Activated naive CD4-positive, alpha-beta T cell treated with anti-CD3 and anti-CD28 coated beads, Interleukin-2, amount 50 U/mL, for 24 hours (primary cell): Measurements from ENCODE around the gene PTK6.

Experiments
- H3K27ac Mint-ChIP-seq: one replicate; pipeline ENCODE4 v1.8.0; 2021; ENCODE audit warnings: mild to moderate bottlenecking, mixed read lengths
- H3K27me3 Mint-ChIP-seq: one replicate; pipeline ENCODE4 v1.8.0; 2021; ENCODE audit warnings: mixed read lengths
- H3K36me3 Mint-ChIP-seq: one replicate; pipeline ENCODE4 v1.8.0; 2021; ENCODE audit warnings: mixed read lengths
- H3K4me1 Mint-ChIP-seq: one replicate; pipeline ENCODE4 v1.8.0; 2021; ENCODE audit warnings: mixed read lengths
- H3K4me3 Mint-ChIP-seq: one replicate; pipeline ENCODE4 v1.8.0; 2021; ENCODE audit warnings: mild to moderate bottlenecking, mixed read lengths
- H3K9me3 Mint-ChIP-seq: one replicate; pipeline ENCODE4 v1.8.0; 2021; ENCODE audit warnings: mixed read lengths

PTK6 gene

GRCh38 chr20:63532449-63532971, 4.7 kb downstream of the PTK6 start:
- Mint-ChIP-seq H3K4me3 (no peak overlapping the region), H3K4me1 (peaks cover 6% of the 10 kb centered on the region), H3K36me3 (no peaks in the 10 kb centered on the region), H3K27me3 (no peaks in the 10 kb centered on the region), H3K27ac (no peak overlapping the region), H3K9me3 (no peaks in the 10 kb centered on the region)

- Mint-ChIP-seq H3K27me3 (no peaks in the 10 kb centered on the region), H3K36me3 (no peaks in the 10 kb centered on the region), H3K4me1 (peaks cover 4% of the 10 kb centered on the region), H3K27ac (no peak overlapping the region), H3K9me3 (no peaks in the 10 kb centered on the region), H3K4me3 (no peak overlapping the region)
These were observed 5.3 kb downstream of the PTK6 start for GRCh38 chr20:63531686-63532448.

- Mint-ChIP-seq H3K4me1 (peaks cover 3% of the 10 kb centered on the region), H3K27me3 (no peaks in the 10 kb centered on the region), H3K36me3 (no peaks in the 10 kb centered on the region), H3K9me3 (no peaks in the 10 kb centered on the region), H3K4me3 (no peak overlapping the region), H3K27ac (no peak overlapping the region)
These were observed 6.4 kb downstream of the PTK6 start for GRCh38 chr20:63530788-63531160.

- no peaks in the 10 kb centered on the region for H3K27me3 Mint-ChIP-seq
- H3K4me1 Mint-ChIP-seq: peaks cover 3% of the 10 kb centered on the region
- no peak overlapping the region for H3K27ac Mint-ChIP-seq
- no peak overlapping the region for H3K4me3 Mint-ChIP-seq
- no peaks in the 10 kb centered on the region for H3K36me3 Mint-ChIP-seq
- no peaks in the 10 kb centered on the region for H3K9me3 Mint-ChIP-seq
These were observed 7.1 kb downstream of the PTK6 start for GRCh38 chr20:63529861-63530787.

- no peak overlapping the region for H3K27ac Mint-ChIP-seq
- H3K4me3 Mint-ChIP-seq: no peak overlapping the region
- peaks cover 3% of the 10 kb centered on the region for H3K4me1 Mint-ChIP-seq
- H3K36me3 Mint-ChIP-seq: peaks cover under 1% of the 10 kb centered on the region
- H3K9me3 Mint-ChIP-seq: no peaks in the 10 kb centered on the region
- no peaks in the 10 kb centered on the region for H3K27me3 Mint-ChIP-seq
These were observed 7.9 kb downstream of the PTK6 start for GRCh38 chr20:63529180-63529860.

- H3K4me3 Mint-ChIP-seq: no peak overlapping the region
These were observed 10.0 kb downstream of the PTK6 start for GRCh38 chr20:63527184-63527583.

GRCh38 chr20:63525971-63526370, 11.2 kb downstream of the PTK6 start:
- Mint-ChIP-seq H3K27me3 (no peaks in the 10 kb centered on the region), H3K4me1 (peaks cover 8% of the 10 kb centered on the region), H3K4me3 (no peak overlapping the region), H3K9me3 (no peaks in the 10 kb centered on the region), H3K27ac (no peak overlapping the region), H3K36me3 (peaks cover 9% of the 10 kb centered on the region)

More at GRCh38 chr20:63527184-63527583, 10.0 kb downstream of the PTK6 start:
- peaks cover 9% of the 10 kb centered on the region for H3K36me3 Mint-ChIP-seq
- peaks cover 8% of the 10 kb centered on the region for H3K4me1 Mint-ChIP-seq
- no peaks in the 10 kb centered on the region for H3K27me3 Mint-ChIP-seq
- no peaks in the 10 kb centered on the region for H3K9me3 Mint-ChIP-seq
- H3K27ac Mint-ChIP-seq: peak overlapping the region; percentile 10

- no peaks in the 10 kb centered on the region for H3K27me3 Mint-ChIP-seq
- H3K4me3 Mint-ChIP-seq: no peak overlapping the region
- H3K9me3 Mint-ChIP-seq: no peaks in the 10 kb centered on the region
- H3K4me1 Mint-ChIP-seq: peaks cover 8% of the 10 kb centered on the region
- H3K27ac Mint-ChIP-seq: no peak overlapping the region
- H3K36me3 Mint-ChIP-seq: peaks cover 9% of the 10 kb centered on the region
These were observed 12.0 kb downstream of the PTK6 start for GRCh38 chr20:63525185-63525584.

GRCh38 chr20:63522981-63523611, 14.1 kb downstream of the PTK6 start:
- H3K4me1 Mint-ChIP-seq: peaks cover 5% of the 10 kb centered on the region
- peak overlapping the region; percentile 60 for H3K4me3 Mint-ChIP-seq
- no peak overlapping the region for H3K27ac Mint-ChIP-seq
- peaks cover 9% of the 10 kb centered on the region for H3K36me3 Mint-ChIP-seq
- H3K27me3 Mint-ChIP-seq: no peaks in the 10 kb centered on the region
- no peaks in the 10 kb centered on the region for H3K9me3 Mint-ChIP-seq

GRCh38 chr20:63522091-63522868, 14.9 kb downstream of the PTK6 start:
- Mint-ChIP-seq H3K4me1 (peaks cover 5% of the 10 kb centered on the region), H3K36me3 (peaks cover 9% of the 10 kb centered on the region), H3K27me3 (no peaks in the 10 kb centered on the region), H3K4me3 (peak overlapping the region; percentile 60), H3K9me3 (no peaks in the 10 kb centered on the region), H3K27ac (peak overlapping the region; percentile 4)

- Mint-ChIP-seq H3K4me3 (peak overlapping the region; percentile 85), H3K27ac (no peak overlapping the region), H3K9me3 (no peaks in the 10 kb centered on the region), H3K4me1 (peaks cover 5% of the 10 kb centered on the region), H3K27me3 (no peaks in the 10 kb centered on the region), H3K36me3 (peaks cover 9% of the 10 kb centered on the region)
These were observed 15.6 kb downstream of the PTK6 start for GRCh38 chr20:63521602-63522001.

GRCh38 chr20:63520934-63521601, 16.1 kb downstream of the PTK6 start:
- H3K36me3 Mint-ChIP-seq: peaks cover 9% of the 10 kb centered on the region
- peak overlapping the region; percentile 85 for H3K4me3 Mint-ChIP-seq
- no peak overlapping the region for H3K27ac Mint-ChIP-seq
- peaks cover 5% of the 10 kb centered on the region for H3K4me1 Mint-ChIP-seq
- H3K9me3 Mint-ChIP-seq: no peaks in the 10 kb centered on the region
- H3K27me3 Mint-ChIP-seq: no peaks in the 10 kb centered on the region

- Mint-ChIP-seq H3K4me3 (peak within 1 kb of the TSS; percentile 85), H3K4me1 (peaks cover 5% of the 10 kb centered on the region), H3K9me3 (no peaks in the 10 kb centered on the region), H3K36me3 (peaks cover 9% of the 10 kb centered on the region), H3K27me3 (no peaks in the 10 kb centered on the region), H3K27ac (peak within 1 kb of the TSS; percentile 74)
These were observed 16.7 kb downstream of the PTK6 start, which contains the start of gene PPDPF for GRCh38 chr20:63520504-63520933. Gene PPDPF (plus strand): TSS chr20:63520765. CDS start chr20:63521309, 544 bp downstream.
